Ectodermal cell (in vitro differentiated cells): ENCODE data around the gene LUZP2.
"Not testable (repeated sequence)": the region's sequence is repeated elsewhere in the genome, so short reads cannot be mapped to it uniquely, and the experiment has no call there.

Experiments used
- H3K27ac ChIP-seq: 2 replicates; pipeline ENCODE4 v1.7.0; 2013; ENCODE audit warnings: mild to moderate bottlenecking, low read depth, low read length; ENCODE audit not compliant: insufficient read depth, poor library complexity, severe bottlenecking
- H3K27me3 ChIP-seq: 2 replicates; pipeline ENCODE4 v1.7.0; 2013; ENCODE audit warnings: mild to moderate bottlenecking, low read length; ENCODE audit not compliant: insufficient read depth, control insufficient read depth, poor library complexity, severe bottlenecking
- H3K36me3 ChIP-seq: one replicate; pipeline ENCODE4 v1.7.0; 2013; ENCODE audit warnings: low read length; ENCODE audit not compliant: control insufficient read depth, insufficient read depth
- H3K4me1 ChIP-seq: one replicate; pipeline ENCODE4 v1.7.0; 2013; ENCODE audit warnings: low read length; ENCODE audit not compliant: control insufficient read depth, insufficient read depth
- H3K4me3 ChIP-seq: 2 replicates; pipeline ENCODE4 v1.7.0; 2013; ENCODE audit warnings: low read depth, low read length, control low read depth; ENCODE audit not compliant: insufficient read depth
- H3K9me3 ChIP-seq: 2 replicates; pipeline ENCODE4 v1.7.0; 2013; ENCODE audit warnings: mild to moderate bottlenecking, low read length, moderate library complexity; ENCODE audit not compliant: control insufficient read depth
- WGBS, 2 experiments: methylation state at CpG; one replicate each; pipeline ENCODE4 v1.1.7; 2013; ENCODE audit warnings: missing lambda C conversion rate in 2 of 2; 5-methylcytosine and 5-hydroxymethylcytosine counted together

LUZP2 gene

DNA sequence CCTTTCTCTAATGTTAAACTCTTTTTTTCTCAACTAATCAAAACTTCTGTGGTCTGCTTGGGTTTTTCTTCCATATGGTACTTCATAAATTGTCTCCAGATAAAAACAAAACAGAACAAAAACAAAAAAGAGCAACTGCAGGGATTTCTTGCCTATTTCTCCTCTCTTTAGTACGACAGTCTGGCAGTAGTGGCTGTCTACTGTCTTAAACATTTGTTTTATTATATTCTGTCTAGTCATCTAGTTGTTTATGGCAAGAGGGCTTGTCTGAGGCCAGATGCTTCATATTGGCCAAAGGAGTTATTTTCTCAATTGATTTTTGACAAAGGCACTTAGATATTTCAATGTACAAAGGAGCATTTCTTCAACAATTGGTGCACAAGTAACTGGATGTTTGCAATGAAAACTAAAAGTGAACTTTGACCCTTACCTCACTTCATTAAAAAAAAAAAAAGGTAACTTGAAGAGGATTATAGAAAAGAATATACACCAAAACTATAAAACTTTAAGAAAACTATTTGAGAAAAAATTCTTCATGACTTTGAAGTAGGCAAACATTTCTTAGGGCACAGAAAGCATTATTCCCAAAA lies 404.2 kb downstream of the LUZP2 start:
- no peaks in the 10 kb centered on the region for H3K36me3 ChIP-seq
- WGBS, 2 experiments = 100% methylated on average over 1 of the region's 1 CpG; no CpG with 5 or more reads in 1 of the 2 experiments
- H3K4me1 ChIP-seq = no peaks in the 10 kb centered on the region
- no peaks in the 10 kb centered on the region for H3K27me3 ChIP-seq
- no peak overlapping the region for H3K4me3 ChIP-seq
- H3K27ac ChIP-seq = no peak overlapping the region
- no peaks in the 10 kb centered on the region for H3K9me3 ChIP-seq

DNA sequence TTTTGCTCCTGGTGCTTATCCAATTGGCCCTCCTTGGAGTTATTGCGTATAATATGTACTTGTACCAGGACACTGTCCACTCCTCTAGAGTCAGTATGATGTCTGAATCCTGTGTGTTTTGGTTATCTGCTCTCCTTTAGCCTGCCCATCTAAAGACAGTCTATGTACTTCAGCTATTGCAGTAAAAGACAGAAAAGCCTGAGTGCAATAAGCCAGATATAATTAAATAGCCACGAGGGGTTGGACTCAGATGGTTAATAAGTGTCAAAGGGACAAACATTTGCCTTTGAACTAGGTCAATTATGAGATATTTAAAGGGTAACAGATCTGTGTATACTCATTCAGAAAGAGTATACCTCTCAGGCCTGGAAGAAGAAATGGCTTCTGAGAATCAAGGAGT lies 406.7 kb downstream of the LUZP2 start:
- Histone ChIP-seq H3K27me3 (no peaks in the 10 kb centered on the region), H3K9me3 (no peaks in the 10 kb centered on the region), H3K36me3 (no peaks in the 10 kb centered on the region), H3K27ac (no peak overlapping the region), H3K4me1 (no peaks in the 10 kb centered on the region), H3K4me3 (no peak overlapping the region)
- WGBS, 2 experiments = 95 to 100% methylated on average over 2 of the region's 2 CpGs

DNA sequence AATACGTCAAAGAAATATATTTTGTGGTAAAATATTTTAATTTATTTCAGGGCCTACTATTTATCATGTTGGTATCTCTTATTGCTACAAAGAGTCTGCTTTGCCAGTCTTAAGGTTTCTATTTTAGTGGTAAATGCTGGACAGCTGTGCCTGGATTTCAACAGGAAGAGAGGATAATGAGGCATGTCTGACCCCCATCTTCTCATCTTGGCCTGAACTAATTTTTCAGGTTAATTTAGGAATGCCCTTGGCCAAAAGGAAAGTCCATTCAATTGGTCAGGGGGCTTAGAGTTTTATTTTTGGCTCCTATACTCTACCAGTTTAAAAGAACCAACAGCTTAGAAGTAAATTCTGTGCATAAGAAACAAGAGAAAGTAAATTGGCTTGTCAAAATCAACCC lies 428.2 kb downstream of the LUZP2 start:
- Histone ChIP-seq H3K4me3 (no peak overlapping the region), H3K27ac (no peak overlapping the region), H3K9me3 (no peaks in the 10 kb centered on the region), H3K36me3 (no peaks in the 10 kb centered on the region), H3K27me3 (no peaks in the 10 kb centered on the region), H3K4me1 (no peaks in the 10 kb centered on the region)
- WGBS, 2 experiments = 100% methylated on average over 1 of the region's 1 CpG; no CpG with 5 or more reads in 1 of the 2 experiments

DNA sequence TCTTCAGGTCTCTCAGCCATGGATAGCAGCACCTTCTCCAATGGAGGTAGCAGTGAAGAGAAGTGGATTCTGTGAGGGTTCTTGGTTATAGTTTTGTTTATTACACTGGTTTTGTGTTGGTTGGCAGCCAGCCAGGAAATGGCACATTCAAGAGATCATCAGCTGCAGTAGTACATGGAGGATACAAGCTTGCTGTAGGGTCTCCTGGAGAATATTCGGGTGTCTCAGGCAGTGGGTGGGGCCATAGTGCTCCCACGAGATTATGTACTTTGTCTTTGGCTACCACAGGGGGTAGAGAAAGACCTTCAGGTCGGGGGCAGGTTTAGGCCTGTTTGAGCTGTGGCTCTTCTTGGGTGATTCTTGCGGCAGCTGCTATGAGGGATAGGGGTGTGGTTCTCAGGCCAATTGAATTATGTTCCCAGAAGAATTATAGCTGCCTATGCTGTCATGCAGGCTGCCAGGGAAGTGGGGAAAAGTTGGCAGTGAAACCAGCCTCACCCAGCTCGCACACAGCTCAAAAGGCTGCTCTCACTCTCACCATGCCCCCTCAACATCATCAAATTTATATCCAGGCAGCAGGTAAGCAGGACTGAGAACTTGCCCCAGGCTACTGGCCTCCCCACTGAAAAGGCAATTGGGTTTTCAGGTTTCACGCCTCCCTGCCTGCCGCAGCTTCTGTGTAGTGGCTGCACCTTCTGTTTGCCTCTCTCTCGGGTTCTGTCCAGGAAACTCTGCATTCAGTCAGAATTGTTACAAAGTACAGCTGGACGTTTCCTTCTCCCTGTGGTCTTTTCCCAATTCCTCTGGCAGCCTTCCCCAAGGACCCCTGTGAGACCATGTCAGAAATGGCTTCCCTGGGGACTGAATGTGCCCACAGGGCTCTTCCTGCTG lies 435.5 kb downstream of the LUZP2 start:
- H3K27ac ChIP-seq = no peak overlapping the region
- H3K4me1 ChIP-seq = no peaks in the 10 kb centered on the region
- no peaks in the 10 kb centered on the region for H3K9me3 ChIP-seq
- H3K36me3 ChIP-seq = no peaks in the 10 kb centered on the region
- 83 to 86% methylated on average over 9 of the region's 9 CpGs for WGBS, 2 experiments
- no peaks in the 10 kb centered on the region for H3K27me3 ChIP-seq
- H3K4me3 ChIP-seq = no peak overlapping the region

DNA sequence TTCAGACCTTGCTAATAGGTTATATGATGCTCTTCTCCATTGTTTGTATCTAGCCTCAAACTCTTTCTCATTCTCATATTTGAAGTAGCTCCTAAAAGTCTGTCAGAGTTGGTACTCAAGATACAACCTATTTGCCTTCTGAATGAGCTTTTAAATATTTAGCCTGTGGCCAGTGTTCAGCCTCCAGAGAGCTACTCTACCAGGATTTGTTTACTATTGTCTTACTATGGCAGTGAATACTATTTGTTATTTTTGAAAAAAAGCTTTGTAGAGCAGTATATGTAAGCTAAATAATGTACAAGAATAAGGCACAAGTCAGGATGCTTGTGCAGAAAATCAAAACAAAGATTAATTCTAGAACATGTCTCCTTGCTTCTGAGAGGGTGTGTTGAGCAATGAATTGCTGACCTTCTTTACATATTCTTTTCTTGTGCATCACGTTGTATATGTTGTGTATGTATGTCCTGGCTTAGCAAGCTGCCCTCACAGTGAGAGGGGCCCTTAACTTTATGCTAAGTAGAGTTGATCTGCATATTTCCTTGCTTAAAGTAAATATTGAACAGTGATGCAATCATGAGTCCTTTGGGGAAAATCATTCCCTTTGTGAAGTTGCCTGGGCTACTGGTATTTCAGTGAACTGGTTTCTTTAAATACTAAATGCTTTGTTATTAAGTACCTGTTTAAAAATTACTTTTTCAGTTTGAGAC lies 438.0 kb downstream of the LUZP2 start:
- Histone ChIP-seq H3K27ac (no peak overlapping the region), H3K4me3 (no peak overlapping the region), H3K27me3 (no peaks in the 10 kb centered on the region), H3K4me1 (no peaks in the 10 kb centered on the region), H3K9me3 (no peaks in the 10 kb centered on the region), H3K36me3 (no peaks in the 10 kb centered on the region)
- WGBS, 2 experiments = 82% methylated on average over 1 of the region's 1 CpG; no CpG with 5 or more reads in 1 of the 2 experiments

DNA sequence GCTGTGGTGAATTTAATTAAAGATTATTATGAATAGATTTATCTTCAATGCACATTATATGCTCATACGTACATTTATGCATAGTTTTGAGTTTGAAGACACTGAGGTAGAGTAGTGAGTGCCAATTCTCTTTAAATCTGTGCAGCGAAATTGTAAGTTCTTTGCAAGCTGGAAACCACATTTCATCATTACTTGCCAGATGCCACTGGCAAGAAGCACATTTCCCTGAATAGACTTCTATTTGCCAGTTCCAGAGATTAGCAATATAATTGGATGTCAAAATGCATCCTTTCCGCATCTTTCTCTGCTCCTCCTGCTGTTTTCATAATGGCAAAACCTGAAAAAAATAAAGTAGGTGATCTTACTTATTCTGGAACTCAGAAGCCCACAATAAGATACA lies 448.0 kb downstream of the LUZP2 start:
- Histone ChIP-seq H3K9me3 (no peaks in the 10 kb centered on the region), H3K27me3 (no peaks in the 10 kb centered on the region), H3K4me1 (no peaks in the 10 kb centered on the region), H3K4me3 (no peak overlapping the region), H3K27ac (no peak overlapping the region), H3K36me3 (no peaks in the 10 kb centered on the region)
- 90 to 96% methylated on average over 2 to 3 of the region's 3 CpGs for WGBS, 2 experiments

DNA sequence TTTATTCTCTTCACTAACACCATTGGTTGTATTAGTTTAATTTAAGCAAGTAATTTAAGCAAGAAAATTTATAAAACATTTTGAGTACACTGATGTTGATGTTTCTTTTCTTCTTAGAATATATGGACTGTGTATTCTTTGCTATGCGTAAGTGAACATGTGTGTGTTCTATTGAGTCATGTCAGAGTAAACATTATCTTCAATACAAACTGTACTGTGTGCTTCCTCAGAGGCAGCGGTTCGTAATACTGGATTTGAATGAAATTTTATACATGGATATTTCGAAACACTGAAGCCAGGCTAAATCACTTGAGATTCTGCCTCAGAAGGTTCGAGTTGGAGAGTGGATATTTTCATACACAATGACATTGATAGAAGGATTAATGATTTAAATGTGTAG lies 452.6 kb downstream of the LUZP2 start:
- no peaks in the 10 kb centered on the region for H3K9me3 ChIP-seq
- H3K4me1 ChIP-seq = no peaks in the 10 kb centered on the region
- no peak overlapping the region for H3K27ac ChIP-seq
- H3K4me3 ChIP-seq = no peak overlapping the region
- WGBS, 2 experiments = 80 to 90% methylated on average over 4 to 5 of the region's 5 CpGs
- H3K27me3 ChIP-seq = no peaks in the 10 kb centered on the region
- no peaks in the 10 kb centered on the region for H3K36me3 ChIP-seq

DNA sequence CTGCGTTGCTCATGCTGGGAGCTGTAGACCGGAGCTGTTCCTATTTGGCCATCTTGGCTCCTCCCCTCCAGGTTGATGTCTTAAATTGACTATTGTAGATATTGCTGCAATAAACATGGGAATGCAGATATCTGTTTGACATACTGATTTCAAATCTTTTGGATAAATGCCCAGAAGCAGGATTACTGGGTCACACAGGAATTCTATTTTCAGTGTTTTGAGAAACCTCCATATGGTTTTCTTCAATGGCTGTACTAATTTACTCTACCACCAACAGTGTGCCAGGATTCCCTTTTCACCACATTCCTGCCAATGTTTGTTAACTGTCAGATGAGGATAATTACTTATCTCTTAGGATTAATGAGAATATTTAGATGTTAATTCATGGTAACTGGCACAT lies 467.0 kb downstream of the LUZP2 start:
- Histone ChIP-seq H3K36me3 (no peaks in the 10 kb centered on the region), H3K4me3 (no peak overlapping the region), H3K27me3 (no peaks in the 10 kb centered on the region), H3K9me3 (no peaks in the 10 kb centered on the region), H3K27ac (no peak overlapping the region), H3K4me1 (no peaks in the 10 kb centered on the region)
- WGBS, 2 experiments = 98 to 100% methylated on average over 1 to 2 of the region's 2 CpGs

DNA sequence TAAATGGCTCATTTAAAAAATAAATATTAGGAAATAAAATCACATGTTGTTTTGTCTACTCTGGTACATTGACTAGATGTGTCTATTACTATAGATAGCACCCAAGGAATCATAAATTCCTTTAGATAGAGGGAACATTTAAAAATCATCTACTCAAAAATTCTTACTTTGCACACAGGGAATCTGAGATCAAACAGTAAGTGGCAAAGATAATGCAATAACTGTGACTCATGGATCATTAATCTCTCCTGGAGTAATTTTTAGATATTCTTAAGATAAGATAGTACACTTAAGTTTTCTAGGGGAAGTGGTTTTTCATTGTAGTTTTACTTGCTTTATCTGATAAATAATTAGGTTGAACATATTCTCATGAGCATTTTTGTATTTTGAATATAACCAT lies 468.9 kb downstream of the LUZP2 start:
- no peak overlapping the region for H3K27ac ChIP-seq

DNA sequence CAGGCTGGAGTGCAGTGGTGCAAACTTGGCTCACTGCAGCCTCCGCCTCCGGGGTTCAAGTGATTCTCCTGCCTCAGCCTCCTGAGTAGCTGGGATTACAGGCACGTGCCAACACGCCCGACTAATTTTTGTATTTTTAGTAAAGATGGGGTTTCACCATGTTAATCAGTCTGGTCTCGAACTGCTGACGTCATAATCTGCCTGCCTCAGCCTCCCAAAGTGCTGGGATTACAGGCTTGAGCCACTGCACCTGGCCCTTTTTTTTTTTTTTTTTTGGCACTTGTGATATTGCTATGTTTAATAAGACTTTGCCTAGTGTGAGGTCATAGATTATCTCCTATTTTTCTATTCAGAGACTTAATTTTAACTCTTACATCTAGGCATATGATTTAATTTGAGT lies 497.1 kb downstream of the LUZP2 start:
- not testable (repeated sequence) for H3K9me3 ChIP-seq, H3K36me3 ChIP-seq, H3K27ac ChIP-seq, H3K27me3 ChIP-seq, H3K4me3 ChIP-seq, H3K4me1 ChIP-seq
- 86% methylated on average over 7 of the region's 7 CpGs for WGBS, 2 experiments

More for the DNA sequence above, 468.9 kb downstream of the LUZP2 start:
- Histone ChIP-seq H3K9me3 (no peaks in the 10 kb centered on the region), H3K4me3 (no peak overlapping the region), H3K27me3 (no peaks in the 10 kb centered on the region), H3K4me1 (no peaks in the 10 kb centered on the region), H3K36me3 (no peaks in the 10 kb centered on the region)
